Panc1 (cell line): ENCODE results near the gene ISG15. TPM values are rescaled to one million over a fixed set of nuclear protein-coding genes. Genes with fewer than 3 reads are reported as not detected.
"Not testable (repeated sequence)": the region's sequence is repeated elsewhere in the genome, so short reads cannot be mapped to it uniquely, and the experiment has no call there.

Experiments used
- ATAC-seq: fragments of 200-7000 bp; cut with Tn5 transposase; 2 replicates; pipeline ENCODE4 v1.9.1; 2020; ENCODE audit warnings: mild to moderate bottlenecking, moderate library complexity
- BruUV-seq: library from RNA; stranded (reverse); fragments of 400-500 nt; replicated peaks from 2 replicates; lab custom pipeline; 2021; lab: Mats Ljungman, UMichigan
- CTCF ChIA-PET: fragments of 300-600 bp; sonication (Branson Sonifier 250); formaldehyde crosslinking; loops from one replicate; lab custom pipeline; 2022; ENCODE audit warnings: antibody characterized with exemption; lab: Charles Lee
- POLR2A ChIA-PET: fragments of 300-600 bp; sonication (Branson Sonifier 250); formaldehyde crosslinking; loops from one replicate; lab custom pipeline; 2022; ENCODE audit warnings: antibody characterized with exemption; lab: Charles Lee
- DNase-seq: peaks from one replicate; pipeline ENCODE4 v3.0.0-alpha.2; 2010; ENCODE audit warnings: low read depth, low spot score
- H3K27ac ChIP-seq: 2 replicates; pipeline ENCODE4 v1.5.1; 2011; ENCODE audit warnings: mild to moderate bottlenecking, low read length, inconsistent platforms
- H3K27me3 ChIP-seq: fragments of 200-500 bp; sonication (Bioruptor generic); 2 replicates; pipeline ENCODE4 v1.6.0; 2014; ENCODE audit warnings: low read length, inconsistent platforms; ENCODE audit not compliant: control insufficient read depth, insufficient read depth
- H3K36me3 ChIP-seq: fragments of 200-500 bp; sonication (Bioruptor generic); 2 replicates; pipeline ENCODE4 v1.5.1; 2014; ENCODE audit warnings: inconsistent platforms, mild to moderate bottlenecking, low read length, moderate library complexity; ENCODE audit not compliant: control insufficient read depth, insufficient read depth
- H3K4me1 ChIP-seq: 2 replicates; pipeline ENCODE4 v1.5.1; 2011; ENCODE audit warnings: inconsistent platforms, mild to moderate bottlenecking, low read length, moderate library complexity; ENCODE audit not compliant: control insufficient read depth, insufficient read depth
- H3K4me3 ChIP-seq, 2 experiments: 2 replicates each; pipeline ENCODE4 v1.5.1; 2011 to 2012; ENCODE audit warnings: low read depth in 2 of 2, low read length in 2 of 2, mild to moderate bottlenecking in 2 of 2, inconsistent platforms in 1 of 2, moderate library complexity in 1 of 2
- H3K9me3 ChIP-seq: fragments of 200-500 bp; sonication (Bioruptor generic); 2 replicates; pipeline ENCODE4 v1.5.1; 2014; ENCODE audit warnings: low read depth, mild to moderate bottlenecking, inconsistent platforms, low read length, moderate library complexity; ENCODE audit not compliant: control insufficient read depth, insufficient read depth
- POLR2AphosphoS5 ChIP-seq: IDR thresholded peaks from 2 replicates; pipeline ENCODE4 v1.6.1; 2012; ENCODE audit warnings: mild to moderate bottlenecking, low read depth, low read length, moderate library complexity
- SIN3A ChIP-seq: IDR thresholded peaks from 2 replicates; pipeline ENCODE4 v1.6.1; 2012; ENCODE audit warnings: low read depth, mild to moderate bottlenecking, low read length, moderate library complexity, borderline replicate concordance; ENCODE audit not compliant: insufficient read depth
- TCF7L2 ChIP-seq: IDR thresholded peaks from 2 replicates; pipeline ENCODE4 v1.6.1; 2011; ENCODE audit warnings: mild to moderate bottlenecking, low read depth, low read length, inconsistent platforms
- in situ Hi-C: cut with HindIII; loops from 2 replicates; pipeline ENCODE4 v1.10.0; 2016; ENCODE audit warnings: low sequenced_read_pairs, low pct_unique_long_range_greater_than_20kb
- intact Hi-C: fragments of 100-400 bp; cut with micrococcal nuclease; formaldehyde crosslinking; loops from one replicate; pipeline ENCODE4 v1.10.0; 2022; ENCODE audit not compliant: unreplicated experiment
- total RNA-seq: library from RNA; stranded (reverse); gene quantifications from one replicate; pipeline ENCODE4 v1.2.1, GENCODE V29; 2021; ENCODE audit not compliant: unreplicated experiment
- TF ChIP-seq, protein P1 (sequence below), 2 experiments: IDR thresholded peaks; 2 replicates each; pipeline ENCODE4 v1.6.1; 2011 to 2012; ENCODE audit warnings: low read depth in 2 of 2, control low read depth in 1 of 2, low read length in 1 of 2, mild to moderate bottlenecking in 1 of 2, moderate library complexity in 1 of 2; ENCODE audit not compliant: insufficient read depth in 1 of 2
- TF ChIP-seq, protein P2 (sequence below): fragments of 450-650 bp; IDR thresholded peaks from 2 replicates; pipeline ENCODE4 v1.5.1; 2017; ENCODE audit warnings: mild to moderate bottlenecking

The ISG15 gene
- total RNA-seq, 1 experiment from 2014 or later: 102 TPM

DNA sequence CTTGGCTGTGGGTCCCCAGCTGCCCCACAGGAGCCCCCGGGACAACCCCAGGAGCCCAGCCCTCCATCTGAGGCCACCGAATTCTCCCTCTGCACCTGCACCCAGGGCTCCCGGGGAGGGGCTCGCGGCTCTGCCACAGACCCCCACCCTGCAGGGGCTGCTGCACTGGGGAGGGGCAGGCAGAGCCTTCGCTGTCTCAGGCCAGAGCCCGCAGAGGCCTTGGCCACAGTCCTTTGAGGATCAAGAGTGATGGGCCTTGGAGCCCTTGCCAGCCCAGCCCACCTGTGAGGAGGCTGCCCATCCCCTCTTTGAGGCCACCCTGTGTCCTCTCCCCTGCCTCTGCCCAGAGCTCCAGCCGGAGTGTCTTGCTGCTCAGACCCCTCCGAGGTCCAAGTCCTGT lies 37.9 kb upstream of the ISG15 start:
- TF ChIP-seq SIN3A: no peak
- Histone ChIP-seq H3K27me3 (no peaks in the 10 kb centered on the region), H3K9me3 (no peaks in the 10 kb centered on the region), H3K27ac (no peak overlapping the region), H3K36me3 (no peaks in the 10 kb centered on the region), H3K4me1 (0 out of 2 replicates have a peak, but pooled peaks cover 4% of the 10 kb centered on the region), H3K4me3 (peak overlapping the region in 1 of 2 experiments; percentile 61; a peak in 3 of 4 replicates)
- TSS peak; percentile 80 for BruUV-seq
- POLR2A ChIA-PET: no interaction called here
- no peak for DNase-seq
- ATAC-seq: no peak
- CTCF ChIA-PET: interaction anchor here (0.5 to 1.4 kb wide), 2 partner anchors 70 to 94 kb away, joined by 3 to 7 read pairs; no protein-coding TSS in a partner anchor
- in situ Hi-C loops: no loop called here
- intact Hi-C loops: no loop called here

DNA sequence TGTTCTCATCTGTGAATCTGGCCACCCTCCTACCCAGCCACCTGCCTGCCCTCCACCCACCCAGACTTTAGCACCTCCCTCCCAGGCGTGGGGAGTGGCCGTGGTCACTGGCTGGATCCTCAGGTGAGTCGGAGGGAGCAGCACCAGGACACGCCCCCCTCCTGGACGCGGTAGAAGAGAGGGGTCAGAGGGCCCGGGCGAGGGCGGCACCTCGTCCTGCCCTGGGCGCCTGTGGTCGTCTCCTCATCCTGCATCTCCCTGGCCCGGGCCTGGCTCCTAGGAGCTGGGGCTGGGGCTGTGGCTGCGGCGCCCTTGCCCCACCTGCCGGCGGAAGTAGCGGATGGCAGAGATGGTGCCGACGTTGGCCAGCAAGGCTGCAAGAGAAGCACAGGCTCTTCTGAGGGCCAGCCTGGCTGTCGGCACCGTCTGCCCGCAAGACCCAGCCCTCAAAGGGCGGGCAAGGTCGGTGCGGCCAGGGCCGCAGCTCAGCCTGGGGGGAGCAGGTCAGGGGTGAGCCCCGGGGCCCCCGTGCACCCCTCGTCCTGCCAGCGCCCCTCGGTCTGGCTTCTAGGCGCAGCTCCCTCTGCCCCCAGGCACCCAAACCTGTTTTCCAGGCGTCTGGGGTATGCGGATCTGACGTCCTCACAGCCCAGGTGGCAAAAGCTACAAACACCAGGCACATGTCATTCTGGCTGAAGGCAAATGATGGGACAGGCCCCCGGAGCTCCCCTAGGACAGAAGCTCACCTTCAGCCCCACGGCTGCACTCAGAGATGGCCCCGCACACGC lies 37.2 kb upstream of the ISG15 start:
- no peaks in the 10 kb centered on the region for H3K9me3 ChIP-seq
- ATAC-seq (peak; percentile 94), DNase-seq (no peak)
- no peaks in the 10 kb centered on the region for H3K27me3 ChIP-seq
- TF ChIP-seq, protein P1, sequence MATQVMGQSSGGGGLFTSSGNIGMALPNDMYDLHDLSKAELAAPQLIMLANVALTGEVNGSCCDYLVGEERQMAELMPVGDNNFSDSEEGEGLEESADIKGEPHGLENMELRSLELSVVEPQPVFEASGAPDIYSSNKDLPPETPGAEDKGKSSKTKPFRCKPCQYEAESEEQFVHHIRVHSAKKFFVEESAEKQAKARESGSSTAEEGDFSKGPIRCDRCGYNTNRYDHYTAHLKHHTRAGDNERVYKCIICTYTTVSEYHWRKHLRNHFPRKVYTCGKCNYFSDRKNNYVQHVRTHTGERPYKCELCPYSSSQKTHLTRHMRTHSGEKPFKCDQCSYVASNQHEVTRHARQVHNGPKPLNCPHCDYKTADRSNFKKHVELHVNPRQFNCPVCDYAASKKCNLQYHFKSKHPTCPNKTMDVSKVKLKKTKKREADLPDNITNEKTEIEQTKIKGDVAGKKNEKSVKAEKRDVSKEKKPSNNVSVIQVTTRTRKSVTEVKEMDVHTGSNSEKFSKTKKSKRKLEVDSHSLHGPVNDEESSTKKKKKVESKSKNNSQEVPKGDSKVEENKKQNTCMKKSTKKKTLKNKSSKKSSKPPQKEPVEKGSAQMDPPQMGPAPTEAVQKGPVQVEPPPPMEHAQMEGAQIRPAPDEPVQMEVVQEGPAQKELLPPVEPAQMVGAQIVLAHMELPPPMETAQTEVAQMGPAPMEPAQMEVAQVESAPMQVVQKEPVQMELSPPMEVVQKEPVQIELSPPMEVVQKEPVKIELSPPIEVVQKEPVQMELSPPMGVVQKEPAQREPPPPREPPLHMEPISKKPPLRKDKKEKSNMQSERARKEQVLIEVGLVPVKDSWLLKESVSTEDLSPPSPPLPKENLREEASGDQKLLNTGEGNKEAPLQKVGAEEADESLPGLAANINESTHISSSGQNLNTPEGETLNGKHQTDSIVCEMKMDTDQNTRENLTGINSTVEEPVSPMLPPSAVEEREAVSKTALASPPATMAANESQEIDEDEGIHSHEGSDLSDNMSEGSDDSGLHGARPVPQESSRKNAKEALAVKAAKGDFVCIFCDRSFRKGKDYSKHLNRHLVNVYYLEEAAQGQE (IDR thresholded peaks at IDR 0.05; ENCODE audit: insufficient read depth in 1 of 2, low read depth in 2 of 2, low read length in 1 of 2): no peak
- TF ChIP-seq, protein P2, sequence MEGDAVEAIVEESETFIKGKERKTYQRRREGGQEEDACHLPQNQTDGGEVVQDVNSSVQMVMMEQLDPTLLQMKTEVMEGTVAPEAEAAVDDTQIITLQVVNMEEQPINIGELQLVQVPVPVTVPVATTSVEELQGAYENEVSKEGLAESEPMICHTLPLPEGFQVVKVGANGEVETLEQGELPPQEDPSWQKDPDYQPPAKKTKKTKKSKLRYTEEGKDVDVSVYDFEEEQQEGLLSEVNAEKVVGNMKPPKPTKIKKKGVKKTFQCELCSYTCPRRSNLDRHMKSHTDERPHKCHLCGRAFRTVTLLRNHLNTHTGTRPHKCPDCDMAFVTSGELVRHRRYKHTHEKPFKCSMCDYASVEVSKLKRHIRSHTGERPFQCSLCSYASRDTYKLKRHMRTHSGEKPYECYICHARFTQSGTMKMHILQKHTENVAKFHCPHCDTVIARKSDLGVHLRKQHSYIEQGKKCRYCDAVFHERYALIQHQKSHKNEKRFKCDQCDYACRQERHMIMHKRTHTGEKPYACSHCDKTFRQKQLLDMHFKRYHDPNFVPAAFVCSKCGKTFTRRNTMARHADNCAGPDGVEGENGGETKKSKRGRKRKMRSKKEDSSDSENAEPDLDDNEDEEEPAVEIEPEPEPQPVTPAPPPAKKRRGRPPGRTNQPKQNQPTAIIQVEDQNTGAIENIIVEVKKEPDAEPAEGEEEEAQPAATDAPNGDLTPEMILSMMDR: peak; percentile 94
- TF ChIP-seq POLR2AphosphoS5 (peak; percentile 45), TCF7L2 (no peak), SIN3A (peak; percentile 75; the same call in 1 of the 2 replicates)
- intact Hi-C loops (no loop called here), in situ Hi-C loops (no loop called here)
- H3K4me3 ChIP-seq: peak overlapping the region; percentile 53 to 61
- peaks cover 4% of the 10 kb centered on the region; the same call in 1 of the 2 replicates for H3K4me1 ChIP-seq
- H3K27ac ChIP-seq: peak overlapping the region; percentile 70; the same call in 1 of the 2 replicates
- no TSS peak for BruUV-seq
- CTCF ChIA-PET: interaction anchor here (0.7 to 1.4 kb wide), 2 partner anchors 37 to 71 kb away, joined by 3 to 7 read pairs; no protein-coding TSS in a partner anchor
- POLR2A ChIA-PET: interaction anchor here (0.6 to 0.7 kb wide), 3 partner anchors 9 to 334 kb away, joined by 3 to 4 read pairs (median 4); no protein-coding TSS in a partner anchor
- H3K36me3 ChIP-seq: no peaks in the 10 kb centered on the region

DNA sequence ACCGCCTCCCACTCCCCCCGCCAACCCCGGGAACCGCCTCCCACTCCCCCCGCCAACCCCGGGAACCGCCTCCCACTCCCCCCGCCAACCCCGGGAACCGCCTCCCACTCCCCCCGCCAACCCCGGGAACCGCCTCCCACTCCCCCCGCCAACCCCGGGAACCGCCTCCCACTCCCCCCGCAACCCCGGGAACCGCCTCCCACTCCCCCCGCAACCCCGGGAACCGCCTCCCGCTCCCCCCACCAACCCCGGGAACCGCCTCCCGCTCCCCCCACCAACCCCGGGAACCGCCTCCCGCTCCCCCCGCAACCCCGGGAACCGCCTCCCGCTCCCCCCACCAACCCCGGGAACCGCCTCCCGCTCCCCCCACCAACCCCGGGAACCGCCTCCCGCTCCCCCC lies 36.5 kb upstream of the ISG15 start:
- BruUV-seq, H3K27ac ChIP-seq, ATAC-seq, DNase-seq, H3K36me3 ChIP-seq, H3K4me3 ChIP-seq, H3K4me1 ChIP-seq, H3K27me3 ChIP-seq, in situ Hi-C loops, intact Hi-C loops, H3K9me3 ChIP-seq: not testable (repeated sequence)
- ChIA-PET CTCF (interaction anchor here (1.4 kb wide), 1 partner anchor 71 kb away, joined by 7 read pairs; no protein-coding TSS in a partner anchor), POLR2A (interaction anchor here (0.6 to 0.7 kb wide), 2 partner anchors 72 to 333 kb away, joined by 4 read pairs; no protein-coding TSS in a partner anchor)
